HG03025 (cell line): ENCODE measurements around the gene RNF125.
"Not testable (repeated sequence)": the region's sequence is repeated elsewhere in the genome, so short reads cannot be mapped to it uniquely, and the experiment has no call there.

Source experiments
- ATAC-seq: cut with Tn5 transposase; IDR thresholded peaks from one replicate; pipeline ENCODE4 v1.9.1; 2021; ENCODE audit warnings: mild to moderate bottlenecking, moderate library complexity; ENCODE audit not compliant: unreplicated experiment, low FRiP score

Gene RNF125

DNA sequence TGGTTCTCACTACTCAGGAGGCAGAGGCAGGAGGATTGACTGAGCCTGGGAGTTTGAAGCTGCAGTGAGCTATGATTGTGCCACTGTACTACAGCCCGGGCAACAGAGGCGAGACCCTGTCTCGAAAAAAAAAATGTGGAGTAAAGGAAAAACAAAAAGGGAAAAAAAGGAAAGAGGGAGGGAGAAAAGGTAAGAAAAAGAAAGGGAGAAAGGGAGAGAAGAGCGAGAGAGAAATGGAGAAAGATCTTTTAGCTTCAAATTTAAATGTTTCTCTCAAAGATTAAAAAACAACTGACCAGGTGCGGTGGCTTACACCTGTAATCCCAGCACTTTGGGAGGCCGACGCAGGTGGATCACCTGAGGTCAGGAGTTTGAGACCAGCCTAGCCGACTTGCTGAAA is 65.2 kb downstream of the RNF125 start:
- no peak for ATAC-seq

DNA sequence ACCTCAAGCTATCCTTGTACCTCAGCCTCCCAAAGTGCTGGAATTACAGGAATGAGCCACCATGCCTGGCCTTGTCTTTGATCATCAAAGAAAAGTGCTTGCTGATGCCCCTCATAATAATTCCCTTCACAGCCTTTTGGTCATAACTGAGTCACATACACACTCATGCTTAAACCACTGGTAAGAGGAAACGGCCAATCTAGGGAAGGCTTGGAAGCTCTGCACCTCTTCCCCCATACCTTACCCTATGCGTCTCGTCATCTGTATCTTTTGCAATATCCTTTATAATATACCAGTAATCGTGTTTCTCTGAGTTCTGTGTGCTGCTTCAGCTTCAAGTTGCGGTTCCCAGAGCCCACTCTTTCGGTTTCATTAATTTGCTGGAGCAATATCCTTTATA is 68.3 kb downstream of the RNF125 start:
- no peak for ATAC-seq

DNA sequence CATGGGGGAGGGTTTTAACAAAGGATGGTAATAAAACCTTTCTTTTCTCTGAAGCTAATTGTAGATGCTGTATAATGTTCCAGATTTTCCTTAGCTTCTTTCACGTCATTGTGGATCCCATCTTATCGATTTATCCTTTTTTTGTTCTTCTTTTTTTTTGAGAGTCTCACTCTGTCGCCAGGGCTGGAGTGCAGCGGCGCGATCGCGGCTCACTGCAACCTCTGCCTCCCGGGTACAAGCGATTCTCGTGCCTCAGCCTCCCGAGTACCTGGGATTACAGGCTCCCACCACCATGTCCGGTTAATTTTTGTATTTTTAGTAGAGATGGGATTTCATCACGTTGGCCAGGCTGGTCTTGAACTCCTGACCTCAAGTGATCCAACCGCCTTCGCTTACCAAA is 72.2 kb downstream of the RNF125 start:
- ATAC-seq = not testable (repeated sequence)

DNA sequence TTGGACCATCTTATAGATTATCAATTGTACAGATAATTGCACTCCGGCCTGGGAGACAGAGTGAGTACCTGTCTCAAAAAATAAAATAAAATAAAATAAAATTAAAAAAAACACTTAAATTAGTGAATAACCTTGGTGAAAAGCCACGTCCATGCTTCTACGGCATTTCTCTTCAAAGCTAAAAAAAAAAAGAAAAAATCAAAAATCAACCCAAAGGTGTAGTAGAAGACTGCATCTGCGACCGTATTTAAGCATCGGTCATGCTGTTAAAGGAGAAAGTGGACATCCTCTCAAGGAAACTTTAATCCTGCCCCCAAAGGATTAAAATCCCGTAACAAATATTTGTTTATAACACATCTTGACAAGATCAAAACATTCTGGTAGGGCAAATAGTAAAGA is 72.7 kb downstream of the RNF125 start:
- ATAC-seq = no peak

DNA sequence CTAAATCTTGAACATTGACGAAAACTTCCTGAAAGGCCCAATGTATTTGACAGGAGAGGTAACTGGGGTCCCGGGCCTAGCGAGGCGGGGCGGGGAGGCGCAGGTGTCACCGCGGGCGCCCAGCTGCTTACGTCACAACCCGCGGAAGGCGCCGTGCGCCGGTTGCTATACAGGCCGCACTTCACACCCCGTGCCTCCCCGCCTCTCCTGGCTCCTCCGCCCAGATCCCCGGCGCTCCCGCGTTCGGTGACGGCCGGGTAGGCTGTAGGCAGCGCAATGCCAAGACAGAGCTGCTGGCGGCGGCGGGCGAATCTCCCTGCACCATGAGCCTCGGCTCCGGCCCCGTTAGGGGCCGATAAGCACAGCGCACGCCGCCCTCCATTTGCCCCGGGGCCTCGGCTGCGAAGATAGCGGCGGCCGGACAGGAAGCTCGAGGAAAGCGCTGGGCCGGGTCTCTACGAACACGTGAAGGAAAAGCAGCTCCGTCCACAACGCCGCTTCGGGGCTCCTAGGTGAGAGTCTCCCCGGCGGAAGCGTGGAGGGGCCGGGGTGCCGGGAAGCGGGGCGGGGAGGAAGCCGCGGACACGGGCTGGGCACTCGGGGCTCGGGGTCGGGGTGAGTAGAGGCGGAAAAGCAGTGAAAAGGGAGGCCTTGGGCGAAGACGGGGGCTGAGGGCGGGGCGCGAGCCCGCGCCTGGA is 73.2 kb downstream of the RNF125 start, which contains the start of gene RNF138:
Gene RNF138, plus strand, starts transcription at position 151 of the 698 bp plus-strand sequence. CDS start 903 bp downstream, outside the sequence.
- peak; percentile 56 for ATAC-seq

DNA sequence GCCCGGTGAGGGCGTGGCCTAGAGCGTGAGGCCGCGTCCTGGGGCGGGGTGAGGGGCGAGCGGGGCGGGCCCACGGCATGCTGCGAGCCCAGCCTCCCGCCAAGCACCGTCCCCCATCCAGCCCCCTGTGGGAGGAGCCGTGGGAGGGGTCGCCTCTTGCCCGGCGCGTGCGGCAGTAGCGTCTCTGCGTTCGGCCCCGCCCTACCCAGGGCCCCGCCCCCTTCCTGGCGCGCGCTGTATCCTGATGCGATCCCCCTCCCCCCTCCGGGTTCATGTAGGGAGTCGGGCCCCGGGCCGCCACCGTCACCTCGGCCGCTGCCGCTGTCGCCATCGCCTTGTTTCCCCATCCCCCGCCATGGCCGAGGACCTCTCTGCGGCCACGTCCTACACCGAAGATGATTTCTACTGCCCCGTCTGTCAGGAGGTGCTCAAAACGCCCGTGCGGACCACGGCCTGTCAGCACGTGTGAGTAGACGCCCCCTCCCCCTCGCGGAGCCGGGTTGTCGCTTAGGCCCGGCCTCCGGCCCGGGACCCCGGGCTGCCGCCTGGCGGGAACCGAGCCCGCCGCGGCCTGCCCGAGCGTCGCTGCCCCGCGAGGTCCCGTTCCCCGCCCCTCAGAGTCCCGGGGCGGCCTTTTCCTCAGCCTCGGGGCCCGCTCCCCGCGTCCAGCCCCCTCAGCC is 73.9 kb downstream of the RNF125 start:
- peak; percentile 74 for ATAC-seq

DNA sequence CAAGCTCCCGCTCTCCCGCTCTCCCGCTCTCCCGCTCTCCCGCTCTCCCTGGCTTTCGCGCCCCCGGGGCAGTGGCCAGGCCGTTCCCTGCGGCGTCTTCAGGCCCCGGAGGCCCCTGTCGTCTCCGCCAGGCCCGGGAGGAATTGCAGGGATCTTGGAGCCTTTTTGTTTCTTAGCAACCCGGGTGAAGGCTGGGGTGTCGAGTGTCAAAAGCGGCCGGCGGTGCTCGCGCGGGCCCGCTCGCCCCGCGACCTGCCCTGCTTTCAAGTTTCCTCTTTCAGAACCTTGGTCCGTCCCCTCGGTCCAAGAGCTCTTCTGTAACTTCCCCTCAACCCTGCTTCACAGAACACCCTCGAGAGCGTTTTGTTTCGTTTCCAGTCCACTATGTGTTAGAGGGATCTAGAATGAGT is 74.5 kb downstream of the RNF125 start:
- ATAC-seq = peak; percentile 46

DNA sequence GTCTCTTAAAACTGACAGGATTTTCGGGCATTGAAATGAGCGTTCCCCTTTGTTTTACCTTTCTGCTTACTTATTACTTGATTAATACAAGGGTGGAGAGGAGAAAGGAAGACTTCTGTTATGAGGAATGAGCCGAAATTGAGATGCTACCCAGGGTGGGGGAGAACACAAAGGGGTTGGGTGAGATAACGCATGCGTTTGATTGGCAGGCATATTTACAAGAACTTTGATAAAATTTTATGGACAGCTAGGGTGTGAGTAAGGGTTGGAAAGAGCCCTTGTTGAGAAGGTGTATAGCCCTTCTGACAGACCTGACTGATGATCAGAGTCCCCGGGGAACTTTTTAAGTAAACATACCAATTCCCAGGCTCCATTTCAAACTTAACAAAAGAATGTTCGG is 74.9 kb downstream of the RNF125 start:
- no peak for ATAC-seq

DNA sequence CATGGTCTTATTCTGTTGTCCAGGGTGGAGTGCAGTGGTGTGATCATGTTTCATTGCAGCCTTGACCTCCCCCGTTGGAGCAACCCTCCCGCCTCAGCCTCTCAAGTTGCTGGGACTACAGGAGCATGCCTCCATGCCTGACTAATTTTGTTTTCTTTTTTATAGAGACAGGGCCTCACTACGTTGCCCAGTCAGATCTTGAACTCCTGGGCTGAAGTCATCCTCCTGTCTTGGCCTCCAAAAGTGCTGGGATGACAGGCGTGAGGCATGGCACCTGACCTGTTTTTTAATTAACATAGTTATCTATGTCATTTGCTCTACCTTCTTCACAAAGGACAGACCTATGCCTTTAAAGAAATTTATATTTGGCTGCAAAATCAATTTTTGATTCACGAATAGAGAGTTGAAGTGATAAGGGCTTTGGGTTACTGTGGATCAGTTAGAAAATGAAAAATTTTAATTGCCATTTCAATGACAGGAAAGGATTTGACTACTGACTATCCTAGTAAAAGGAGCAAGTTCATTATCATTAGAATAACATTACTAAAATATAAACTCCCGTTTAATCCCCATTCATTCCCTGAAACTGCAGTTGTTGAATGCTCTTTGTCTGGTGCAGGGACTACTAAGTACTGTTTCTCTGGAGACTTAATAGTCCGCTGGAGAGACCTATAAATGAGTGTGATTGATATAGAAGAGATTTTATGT is 76.7 kb downstream of the RNF125 start:
- ATAC-seq = no peak

DNA sequence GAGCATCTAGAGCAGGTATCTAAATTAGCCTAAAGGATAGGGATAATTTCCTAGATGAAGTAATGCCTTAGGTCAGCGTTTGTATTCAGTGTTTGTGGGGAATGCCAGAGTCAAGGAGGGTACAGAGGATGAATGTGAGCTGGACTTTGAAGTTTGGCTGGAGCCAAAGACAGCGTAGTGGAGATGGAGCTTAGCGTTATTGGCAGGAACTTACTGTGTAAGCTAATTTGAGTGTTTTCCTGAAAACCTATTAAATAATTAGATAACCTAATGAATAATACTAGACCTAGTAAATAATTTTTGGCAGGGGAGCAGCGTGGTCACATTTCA is 77.2 kb downstream of the RNF125 start:
- no peak for ATAC-seq

DNA sequence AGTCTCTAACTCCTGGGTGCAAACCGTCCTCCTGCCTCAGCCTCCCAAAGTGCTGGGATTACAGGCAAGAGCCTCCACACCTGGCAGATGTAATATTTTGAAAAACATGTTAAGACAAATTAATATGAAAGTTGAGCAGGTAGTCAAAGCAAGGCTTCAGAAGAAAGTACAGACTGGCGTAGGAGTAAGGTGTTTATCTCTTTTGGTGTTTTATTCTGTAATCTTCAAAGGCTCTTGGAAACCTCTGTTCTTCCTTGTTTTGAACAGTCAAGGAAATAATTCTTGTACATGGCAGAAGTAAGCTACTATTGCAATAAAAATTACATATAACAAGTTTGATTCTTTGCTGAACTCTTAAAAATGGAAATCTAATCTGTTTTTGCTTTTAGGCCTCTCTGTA is 78.3 kb downstream of the RNF125 start:
- no peak for ATAC-seq

DNA sequence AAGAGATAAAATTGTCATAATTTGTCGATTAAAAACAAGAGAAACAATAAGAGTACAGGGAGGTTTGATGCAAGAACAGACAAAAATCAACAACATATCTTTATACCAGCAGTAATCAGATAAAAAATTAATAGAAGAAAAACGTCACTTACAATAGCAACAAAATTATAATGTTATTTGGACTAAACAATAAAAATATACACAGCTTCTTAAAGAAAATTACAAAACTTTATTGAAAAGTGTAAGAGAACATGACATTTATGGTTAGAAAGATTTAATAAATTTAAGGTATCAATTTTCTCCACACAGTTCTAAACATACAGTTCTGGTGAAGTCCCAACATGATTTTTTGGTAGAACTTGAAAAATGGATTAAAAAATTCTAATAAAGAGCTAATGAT is 85.9 kb downstream of the RNF125 start:
- ATAC-seq = no peak

DNA sequence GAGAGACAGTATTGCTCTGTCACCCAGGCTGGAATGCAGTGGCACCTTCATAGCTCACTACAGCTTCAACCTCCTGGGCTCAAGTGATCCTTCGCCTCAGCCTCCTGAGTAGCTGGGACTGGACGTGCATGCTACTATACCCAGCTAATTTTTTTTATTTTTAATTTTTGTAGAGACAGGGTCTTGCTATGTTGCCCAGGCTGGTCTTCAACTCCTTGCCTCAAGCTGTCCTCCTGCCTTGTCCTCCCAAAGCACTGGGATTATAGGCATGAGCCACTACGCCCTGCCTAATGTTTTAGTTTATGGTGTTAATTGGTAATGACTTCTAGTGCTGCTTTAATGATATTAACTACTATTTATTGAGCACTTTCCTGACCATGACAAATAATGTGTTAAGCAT is 91.4 kb downstream of the RNF125 start:
- ATAC-seq = no peak

DNA sequence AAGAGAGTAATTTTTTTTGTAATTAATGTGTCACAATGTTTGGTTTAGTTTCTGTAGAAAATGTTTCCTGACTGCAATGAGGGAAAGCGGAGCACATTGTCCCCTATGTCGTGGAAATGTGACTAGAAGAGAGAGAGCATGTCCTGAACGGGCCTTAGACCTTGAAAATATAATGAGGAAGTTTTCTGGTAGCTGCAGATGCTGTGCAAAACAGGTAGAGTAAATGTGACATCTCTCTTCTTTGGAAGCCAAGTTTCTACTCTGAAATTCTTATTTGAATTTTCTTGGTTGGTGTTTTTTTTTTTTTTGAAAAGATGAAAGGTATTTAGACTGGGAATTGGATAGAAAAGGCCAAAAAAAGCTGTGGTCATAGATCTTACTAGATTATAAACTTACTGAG is 93.1 kb downstream of the RNF125 start:
- ATAC-seq = no peak

DNA sequence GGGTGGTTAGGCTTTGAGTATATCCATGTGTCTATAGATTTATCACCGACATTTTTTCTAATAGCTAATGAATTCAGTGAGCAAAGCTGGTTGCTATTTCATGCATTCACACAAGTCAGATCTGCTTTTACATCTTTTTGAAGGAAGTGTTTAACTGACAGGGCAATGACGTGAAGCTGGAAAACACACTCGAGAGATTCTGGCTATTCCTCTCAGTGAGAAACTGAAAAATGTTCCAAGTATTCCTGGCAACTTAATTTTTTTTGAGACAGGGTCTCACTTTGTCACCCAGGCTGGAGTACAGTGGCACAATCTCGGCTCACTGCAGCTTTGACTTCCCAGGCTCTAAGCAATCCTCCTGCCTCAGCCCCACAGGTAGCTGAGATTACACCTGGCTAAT is 94.2 kb downstream of the RNF125 start:
- no peak for ATAC-seq

DNA sequence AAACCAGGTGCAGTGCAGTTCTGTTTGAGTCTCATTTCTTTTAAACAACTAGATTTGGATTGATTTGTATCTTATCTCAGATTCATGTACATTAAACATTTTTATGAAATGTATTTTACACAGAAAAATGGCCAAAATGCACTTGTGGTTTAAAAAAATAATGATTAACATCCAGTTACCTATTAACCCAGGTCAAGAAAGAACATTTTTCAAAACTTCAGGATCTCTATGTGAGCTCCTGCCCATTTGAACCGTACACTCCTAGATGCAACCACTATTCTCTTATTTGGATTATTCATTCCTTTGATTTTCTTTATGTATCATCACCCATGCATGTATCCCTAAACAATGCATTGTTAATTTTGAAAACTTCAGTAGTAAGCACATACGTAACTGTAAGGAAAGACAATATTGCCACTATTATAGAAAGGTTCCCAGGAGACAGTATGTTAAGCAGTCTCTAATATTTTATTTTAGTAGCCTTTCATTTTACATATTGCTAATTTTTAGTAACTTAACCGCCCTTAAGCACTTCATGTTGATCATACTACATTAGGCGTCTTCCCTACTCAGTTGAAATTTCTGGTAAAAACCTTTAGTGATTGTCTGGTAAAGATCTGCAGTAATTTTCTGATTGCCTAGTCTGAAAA is 95.8 kb downstream of the RNF125 start:
- ATAC-seq = no peak

DNA sequence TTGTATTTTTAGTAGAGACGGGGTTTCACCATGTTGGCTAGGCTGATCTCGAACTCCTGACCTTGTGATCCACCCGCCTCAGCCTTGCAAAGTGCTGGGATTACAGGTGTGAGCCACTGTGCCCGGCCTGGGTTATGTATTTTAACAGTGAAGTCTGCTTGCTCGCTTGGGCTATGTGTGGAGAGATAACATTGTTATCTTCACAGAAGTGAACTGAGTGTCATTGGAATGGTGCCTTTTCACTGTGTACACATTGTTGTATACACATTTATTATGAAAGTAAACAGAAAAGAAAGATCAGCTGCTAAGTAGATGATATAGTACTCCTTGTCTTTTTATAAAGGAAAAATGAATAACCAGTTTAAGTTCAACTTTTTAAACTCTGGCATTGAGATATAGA is 103.4 kb downstream of the RNF125 start:
- ATAC-seq = no peak
